CD4-positive, alpha-beta T cell treated with Interferon alpha-2 for 1 hour (primary cell): ENCODE measurements around the gene RUNDC3A.
"Not testable (repeated sequence)": the region's sequence is repeated elsewhere in the genome, so short reads cannot be mapped to it uniquely, and the experiment has no call there.

Experiments used
- DNase-seq, 2 donors: peaks; one replicate each; pipeline ENCODE4 v3.0.0-alpha.2; 2020 to 2022

RUNDC3A gene

DNA sequence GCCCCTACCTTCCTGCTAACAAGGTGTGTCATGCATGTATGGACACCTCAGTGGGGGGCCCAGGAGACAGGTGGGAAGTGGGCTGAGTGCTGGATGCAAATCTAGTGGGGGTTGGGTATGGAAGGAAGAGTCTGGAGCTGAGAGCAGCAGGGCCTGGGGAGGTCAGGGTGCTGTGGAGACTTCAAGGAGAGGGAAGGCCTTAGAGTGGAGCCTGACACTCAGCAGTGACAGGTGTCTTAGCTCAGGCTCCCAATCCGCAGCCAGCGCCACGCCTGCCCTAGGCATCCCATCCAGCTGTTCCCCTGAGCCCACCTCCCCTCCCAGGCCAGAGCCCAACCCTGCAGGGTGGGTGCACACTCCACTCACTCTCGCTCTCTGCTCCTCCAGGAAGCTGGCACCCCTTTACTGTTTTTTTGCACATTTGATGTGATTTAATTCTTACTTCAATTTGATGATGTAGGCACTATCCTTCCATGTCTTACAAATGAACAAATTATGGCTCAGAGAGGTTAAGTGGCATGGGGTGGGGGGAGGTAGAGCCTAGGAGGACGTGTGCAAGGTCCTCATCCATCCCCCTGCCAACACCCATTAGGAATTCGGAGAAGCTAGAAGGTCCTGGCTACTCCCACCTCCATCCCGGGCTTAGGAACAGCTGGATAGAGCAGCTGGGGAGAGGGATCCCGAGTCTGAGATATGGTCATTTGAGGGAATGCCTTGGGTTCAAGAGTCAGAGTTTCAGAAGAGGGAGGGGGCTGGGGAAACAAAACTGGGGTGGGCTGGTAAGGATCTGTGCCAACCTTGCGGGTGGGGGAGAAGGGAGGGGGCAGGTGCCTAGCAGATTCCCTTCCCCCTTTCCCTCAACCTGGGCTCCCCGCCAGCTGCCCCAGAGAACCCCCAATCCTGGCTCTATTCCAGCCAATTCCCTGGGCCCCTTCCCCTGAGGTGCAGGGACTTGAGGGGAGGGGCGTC, 53.2 kb downstream of the RUNDC3A start:
- no peak for DNase-seq

DNA sequence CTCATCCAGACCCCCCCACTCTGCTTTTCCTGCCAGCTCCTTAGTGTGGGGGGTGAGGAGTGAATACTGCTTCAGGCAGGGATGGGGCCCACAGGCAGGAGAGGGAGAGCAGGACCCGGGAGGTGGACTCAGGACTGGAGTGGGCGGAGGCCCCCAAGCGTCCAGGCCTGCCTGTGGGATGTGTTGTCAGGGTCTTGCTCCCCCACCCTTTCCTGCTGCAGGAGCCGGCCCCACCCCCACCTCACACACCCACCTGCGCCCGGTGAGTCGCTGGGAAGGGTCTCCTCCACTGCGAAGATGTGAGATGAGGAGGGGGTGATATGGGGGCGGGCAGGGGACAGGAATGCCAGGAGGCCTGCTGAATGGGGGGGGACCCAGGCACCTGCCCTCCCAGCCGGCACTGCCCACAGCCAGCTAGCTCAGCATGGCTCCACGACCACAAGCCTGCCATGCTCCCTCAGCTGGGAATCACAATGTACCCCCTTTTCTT, 54.1 kb downstream of the RUNDC3A start:
- no peak for DNase-seq

- peak in 1 of 2 donors; percentile 15 for DNase-seq
These were observed 54.7 kb downstream of the RUNDC3A start for GRCh38 chr17:44362949-44363612.

DNA sequence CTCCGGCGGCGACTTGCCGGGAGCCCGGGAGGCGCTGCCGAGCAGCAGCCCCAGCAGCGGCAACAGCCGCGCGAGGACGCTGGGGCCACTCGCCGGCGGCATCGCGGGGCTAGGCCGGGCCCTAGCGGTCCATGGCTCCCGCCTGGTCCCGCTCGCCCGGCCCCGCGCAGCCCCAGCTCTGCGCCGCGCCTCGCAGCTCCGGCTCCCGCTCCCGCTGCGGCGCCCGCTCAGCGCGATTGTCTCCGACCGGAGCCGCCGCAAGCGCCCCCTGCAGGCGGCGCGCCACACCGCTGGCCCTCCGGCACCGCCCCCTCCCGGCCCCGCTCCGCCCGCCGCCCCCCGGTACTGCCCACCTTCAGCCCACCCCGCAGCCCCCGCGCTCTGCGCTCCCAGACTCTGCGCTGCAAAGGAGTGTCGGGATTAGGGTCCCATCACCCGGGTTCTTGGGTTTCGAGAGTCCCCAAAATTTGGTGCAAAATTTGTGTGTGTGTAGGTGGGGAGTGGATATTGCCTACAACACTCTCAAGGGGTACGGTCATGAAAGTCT, 55.3 kb downstream of the RUNDC3A start, which contains the start of gene FAM171A2:
FAM171A2 (minus strand) TSS at position 241 of the 547 bp plus-strand sequence; CDS start at position 102, 139 bp downstream.
- DNase-seq, result peak; percentile 58 to 75

GRCh38 chr17:44365051-44365450, 56.6 kb downstream of the RUNDC3A start:
- DNase-seq, result not testable (repeated sequence)

- DNase-seq, result no peak
These were observed 59.0 kb downstream of the RUNDC3A start for GRCh38 chr17:44367231-44367979.
